HG03571 (cell line): ENCODE data around the gene CFAP91.
A peak's percentile ranks its signal among the peaks of the same experiment; 100 is the strongest.
"Not testable (repeated sequence)": the region's sequence is repeated elsewhere in the genome, so short reads cannot be mapped to it uniquely, and the experiment has no call there.

ENCODE experiments used
- ATAC-seq: cut with Tn5 transposase; IDR thresholded peaks from one replicate; pipeline ENCODE4 v1.9.1; 2021; ENCODE audit not compliant: unreplicated experiment

The CFAP91 gene

DNA sequence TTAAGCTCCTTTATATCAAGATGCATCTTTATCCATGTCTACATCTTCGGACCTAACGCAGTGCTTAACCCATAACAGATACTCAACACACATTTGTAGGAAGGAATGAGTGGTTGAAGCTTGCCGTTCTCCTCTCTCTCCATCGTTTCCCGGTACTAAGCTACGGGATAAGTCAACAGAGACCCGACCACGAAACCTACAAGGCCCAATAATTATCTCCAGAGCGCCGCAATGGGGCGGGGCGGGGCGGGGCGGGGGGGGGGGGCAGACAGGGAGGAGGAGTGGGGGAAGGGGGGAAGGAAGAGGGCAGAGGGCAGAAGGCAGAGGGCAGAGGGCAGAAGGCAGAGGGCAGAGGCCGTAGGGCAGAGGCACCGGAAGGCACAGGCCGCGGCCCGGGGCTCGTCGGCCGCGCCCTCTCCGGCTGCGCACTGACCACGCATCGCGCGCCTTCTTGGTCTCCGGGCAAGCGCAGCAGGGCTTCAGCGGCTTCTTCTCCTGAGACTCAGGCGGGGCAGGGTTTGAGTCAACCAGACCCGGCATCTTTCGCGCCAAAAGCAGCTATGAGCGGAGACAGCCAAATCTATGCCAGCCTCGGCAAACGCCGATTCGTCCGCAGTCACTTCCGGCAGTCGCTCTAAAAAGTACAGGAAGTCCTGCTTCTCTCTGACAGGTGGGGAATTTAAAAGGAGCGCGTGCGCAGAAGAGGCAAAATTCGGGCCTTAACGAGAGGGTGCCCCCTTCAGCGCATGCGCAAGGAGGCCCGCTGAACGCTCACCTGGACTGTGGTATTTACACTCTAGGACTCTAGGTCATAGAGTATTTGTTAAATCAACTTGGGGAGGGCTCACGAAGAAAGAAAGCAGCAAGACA lies 25.8 kb upstream of the CFAP91 start, which contains the start of gene COX17:
TSS of gene COX17 (minus strand) at position 636 of the 870 bp plus-strand sequence. CDS start at position 540, 96 bp downstream.
- ATAC-seq: peak; percentile 87

DNA sequence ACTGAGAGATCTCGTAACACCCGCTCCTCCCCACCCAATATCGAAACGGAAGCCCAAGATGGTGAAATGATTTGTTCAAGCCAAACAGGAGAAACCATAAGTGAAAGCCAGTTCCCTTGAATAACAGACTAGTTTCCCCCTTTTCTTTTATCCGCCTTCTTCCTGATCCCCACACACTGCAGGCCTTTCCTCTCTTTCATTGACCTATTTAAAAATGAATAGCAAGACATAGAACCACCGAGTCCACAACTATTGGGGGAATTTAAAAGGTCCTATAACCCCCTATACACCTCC lies 25.2 kb upstream of the CFAP91 start:
- peak; percentile 1 for ATAC-seq

DNA sequence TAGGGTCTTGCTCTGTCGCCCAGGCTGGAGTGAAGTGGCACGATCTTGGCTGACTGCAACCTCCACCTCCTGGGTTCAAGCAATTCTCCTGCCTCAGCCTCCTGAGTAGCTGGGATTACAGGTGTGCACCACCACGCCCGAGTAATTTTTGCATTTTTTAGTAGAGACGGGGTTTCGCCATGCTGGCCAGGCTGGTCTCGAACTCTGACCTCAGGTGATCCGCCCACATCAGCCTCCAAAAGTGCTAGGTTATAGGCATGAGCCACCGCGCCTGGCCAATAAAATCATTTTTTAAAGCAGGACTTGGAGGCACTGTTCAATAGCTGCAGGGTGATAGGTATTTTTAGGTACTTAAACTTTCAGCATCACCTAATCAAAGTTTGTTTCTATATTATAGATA lies 24.6 kb upstream of the CFAP91 start:
- not testable (repeated sequence) for ATAC-seq

DNA sequence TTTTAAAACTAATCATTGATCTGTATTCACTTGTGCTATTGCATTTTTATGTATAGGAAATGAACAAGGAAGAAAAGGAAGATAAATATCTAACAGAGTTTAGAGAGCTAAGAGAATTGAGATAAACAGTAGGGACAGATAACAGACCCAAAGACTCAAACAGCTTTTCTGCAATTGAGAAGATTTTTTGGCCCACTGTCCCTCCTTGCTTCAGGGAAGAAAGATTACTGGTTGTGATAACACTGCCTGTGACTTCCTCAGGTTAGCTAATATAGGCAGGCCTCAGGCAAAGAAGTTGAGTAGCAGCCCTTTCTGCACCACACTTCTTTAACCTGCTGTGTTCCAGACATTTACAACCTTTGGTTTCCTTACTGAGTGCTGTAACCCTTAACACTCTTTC lies 22.9 kb upstream of the CFAP91 start:
- no peak for ATAC-seq

DNA sequence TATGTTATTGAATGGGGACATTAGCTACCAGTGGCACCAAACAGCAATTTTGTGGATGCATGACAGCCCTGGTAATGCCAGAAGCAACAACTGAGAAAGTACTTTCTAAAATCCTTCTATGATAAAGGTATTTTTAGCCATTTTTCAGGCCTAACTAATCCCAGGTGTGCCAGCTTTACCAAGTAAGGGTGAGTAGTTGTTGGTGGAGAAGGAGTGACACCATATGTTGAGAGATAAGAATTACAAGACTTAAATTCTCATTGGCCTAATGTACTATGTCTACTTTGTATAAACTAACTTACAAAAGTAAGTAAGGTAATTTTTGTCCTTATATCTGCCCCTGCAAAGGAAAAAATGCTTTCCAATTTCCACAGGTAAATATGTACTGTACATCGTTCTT lies 21.5 kb upstream of the CFAP91 start:
- ATAC-seq: peak; percentile 31

DNA sequence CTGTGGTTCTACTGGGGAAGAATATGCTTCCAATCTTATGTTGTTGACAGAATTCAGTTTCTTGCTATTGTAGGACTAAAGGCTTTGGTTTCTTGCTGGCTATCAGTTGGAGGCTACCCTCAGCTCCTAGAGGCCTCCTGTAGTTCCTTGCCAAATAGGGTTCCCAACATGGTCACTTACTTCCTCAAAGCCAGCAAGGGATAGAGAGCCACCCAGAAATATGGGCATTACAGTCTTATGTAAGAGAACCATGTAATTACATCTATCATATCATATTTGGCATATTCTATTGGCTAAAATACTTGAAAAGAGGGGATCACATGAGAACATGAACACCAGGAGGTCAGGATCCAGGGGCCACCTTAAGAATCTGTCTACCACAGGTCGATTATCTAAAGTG lies 19.4 kb upstream of the CFAP91 start:
- ATAC-seq: no peak

DNA sequence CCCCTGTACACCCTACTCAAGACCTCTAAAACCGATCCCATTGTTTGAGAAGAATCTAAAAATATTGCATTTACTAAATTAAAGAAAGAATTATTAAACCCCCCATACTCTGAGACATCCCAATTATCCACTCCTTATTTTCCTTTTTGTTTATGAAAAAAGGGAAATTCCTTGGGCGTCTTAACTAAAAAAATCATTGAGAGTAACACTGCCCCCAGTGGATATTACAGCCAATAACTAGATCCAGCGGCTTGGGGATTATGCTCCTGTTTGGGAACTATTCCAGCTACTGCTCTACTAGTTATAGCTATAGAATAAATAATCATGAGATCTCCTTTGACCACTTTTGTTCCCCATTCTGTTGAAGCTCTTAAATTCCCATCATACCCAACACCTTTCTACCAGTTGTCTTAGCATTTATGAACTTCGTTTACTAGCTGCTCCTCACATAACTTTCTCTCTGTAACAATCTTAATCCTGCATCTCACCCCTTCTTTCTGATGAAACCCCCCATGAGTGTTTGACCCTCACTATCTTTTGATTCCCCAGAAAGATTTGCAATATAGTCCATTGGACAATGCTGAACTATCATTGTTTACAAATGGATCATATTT lies 12.7 kb upstream of the CFAP91 start:
- no peak for ATAC-seq

DNA sequence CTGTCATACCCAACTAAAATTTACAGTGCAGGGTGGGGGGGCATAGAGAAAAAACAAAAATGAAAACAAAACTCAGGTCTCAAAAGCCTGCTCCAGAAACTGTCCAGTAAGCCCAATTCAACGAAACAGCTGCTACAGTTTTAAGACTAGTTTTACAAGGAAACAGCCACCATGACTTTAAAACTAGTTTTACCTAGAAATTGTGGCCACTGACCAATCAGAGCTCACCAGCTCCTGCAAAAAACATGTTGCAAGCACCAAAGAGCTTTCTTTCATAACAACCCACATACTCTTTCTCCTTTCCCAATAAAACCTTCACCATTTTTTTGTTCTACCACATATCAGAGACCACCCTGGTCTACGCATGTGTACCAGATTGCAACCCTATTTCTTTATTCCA lies 7.3 kb upstream of the CFAP91 start:
- ATAC-seq: no peak

DNA sequence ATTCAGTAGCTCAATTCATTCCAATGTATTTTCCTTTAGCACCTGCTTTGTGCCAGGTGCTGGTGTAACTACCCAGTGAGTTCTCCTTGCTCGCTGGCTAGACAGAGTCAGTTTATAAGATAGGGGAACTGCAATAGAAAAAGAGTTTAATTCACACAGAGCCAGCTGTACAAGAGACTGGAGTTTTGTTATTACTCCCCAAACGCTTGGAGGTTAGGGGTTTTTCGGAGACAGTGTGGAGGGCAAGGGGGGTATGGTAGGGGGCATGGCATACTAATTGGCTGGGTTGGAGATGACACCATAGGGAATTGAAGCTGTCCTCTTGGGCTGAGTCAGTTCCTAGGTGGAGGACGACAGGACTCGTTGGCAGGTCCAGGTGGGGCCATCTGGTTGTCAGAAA lies 5.4 kb upstream of the CFAP91 start:
- ATAC-seq: peak; percentile 52

DNA sequence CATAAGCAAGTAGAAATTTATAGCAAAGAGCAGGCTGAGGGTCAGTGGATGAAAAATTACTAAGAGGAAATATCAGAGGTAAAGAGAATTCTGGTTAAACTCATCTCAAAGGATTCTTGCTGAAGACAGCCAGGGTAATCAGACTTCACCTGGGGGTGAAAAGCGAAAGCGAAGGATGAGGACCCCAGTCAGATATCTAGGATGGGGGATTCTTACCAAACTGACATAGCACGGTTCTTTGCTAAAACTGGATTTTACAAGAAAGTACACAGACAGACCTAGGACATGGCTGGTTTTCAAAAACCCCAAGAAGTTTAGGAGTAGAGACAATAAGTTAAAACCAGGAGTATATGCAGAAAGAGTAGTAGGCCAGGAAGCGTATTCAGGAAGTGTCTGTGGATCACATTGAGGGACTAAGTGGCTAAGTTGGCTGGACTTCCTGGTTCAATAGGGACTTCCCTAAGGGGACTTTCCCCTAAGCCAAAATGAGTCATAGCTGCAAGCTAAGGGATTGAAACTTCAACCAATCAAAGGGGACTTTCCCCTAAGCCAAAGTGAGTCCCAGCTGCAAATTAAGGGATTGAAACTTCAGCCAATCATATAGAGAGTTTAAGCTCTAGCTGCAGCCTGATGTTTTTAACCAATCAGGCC lies 2.4 kb upstream of the CFAP91 start:
- peak; percentile 34 for ATAC-seq

DNA sequence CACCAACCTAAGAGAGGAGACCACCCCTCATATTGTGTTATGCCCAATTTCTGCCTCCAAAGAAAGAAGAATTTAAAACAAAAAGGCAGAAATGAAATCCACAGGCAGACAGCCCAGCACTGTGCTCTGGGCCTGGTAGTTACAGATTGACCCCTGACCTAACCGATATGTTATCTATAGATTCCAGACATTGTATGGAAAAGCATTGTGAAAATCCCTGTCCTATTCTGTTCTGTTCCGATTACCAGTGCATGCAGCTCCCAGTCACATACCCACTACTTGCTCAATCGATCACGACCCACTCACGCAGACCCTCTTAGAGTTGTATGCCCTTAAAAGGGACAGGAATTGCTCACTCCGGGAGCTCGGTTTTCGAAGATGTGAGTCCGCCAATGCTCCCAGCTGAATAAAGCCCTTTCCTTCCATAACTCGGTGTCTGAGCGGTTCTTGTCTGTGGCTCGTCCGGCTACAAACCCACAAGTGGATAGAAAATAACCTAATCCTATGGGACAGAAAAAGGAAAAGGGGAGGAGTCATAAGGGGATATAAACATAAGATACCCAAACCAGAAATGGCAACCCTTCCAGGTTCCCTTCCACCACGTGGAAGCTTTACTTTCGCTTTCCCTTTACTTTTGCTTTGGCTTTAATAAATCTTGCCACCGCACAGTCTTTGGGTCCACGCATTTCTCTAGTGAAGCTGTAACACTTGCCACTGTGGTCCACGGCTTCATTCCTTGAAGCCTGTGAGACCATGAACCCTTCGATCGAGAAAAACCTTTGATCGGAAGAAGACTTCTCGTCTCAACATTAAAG lies 1.7 kb upstream of the CFAP91 start:
- peak; percentile 2 for ATAC-seq

DNA sequence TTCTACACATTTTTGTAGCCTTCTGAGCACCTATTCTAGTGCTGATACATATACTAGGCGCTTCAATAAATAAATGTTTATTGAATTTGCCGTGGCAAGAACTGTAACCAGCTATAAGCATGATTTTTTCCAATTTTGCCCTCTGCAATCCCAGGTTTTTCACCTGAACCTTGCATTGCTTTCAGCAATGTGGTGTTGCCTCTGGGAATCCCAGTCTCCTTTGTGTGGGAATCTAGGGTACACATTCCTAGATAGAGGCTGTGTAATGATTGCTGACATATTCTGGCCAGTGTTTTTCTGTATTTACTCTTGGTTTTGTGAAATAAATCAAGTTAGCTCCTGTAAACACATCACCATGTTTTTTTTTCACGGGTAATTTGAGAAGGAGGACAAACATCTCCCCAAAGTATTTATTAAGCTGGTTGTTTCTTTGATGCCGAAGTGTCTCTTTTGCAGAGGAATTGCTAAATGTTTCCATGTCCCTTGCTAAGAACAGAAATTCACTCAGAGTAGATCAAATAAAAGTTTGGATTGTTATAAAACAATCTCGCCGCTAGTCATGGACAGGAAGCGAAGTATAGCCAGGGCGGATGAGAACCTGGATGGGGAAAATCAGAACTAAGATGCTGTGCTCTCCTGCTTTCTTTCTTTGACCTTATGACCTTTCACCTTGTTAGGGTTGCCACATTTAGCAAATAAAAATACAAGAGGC lies 1.2 kb downstream of the CFAP91 start:
- ATAC-seq: no peak

DNA sequence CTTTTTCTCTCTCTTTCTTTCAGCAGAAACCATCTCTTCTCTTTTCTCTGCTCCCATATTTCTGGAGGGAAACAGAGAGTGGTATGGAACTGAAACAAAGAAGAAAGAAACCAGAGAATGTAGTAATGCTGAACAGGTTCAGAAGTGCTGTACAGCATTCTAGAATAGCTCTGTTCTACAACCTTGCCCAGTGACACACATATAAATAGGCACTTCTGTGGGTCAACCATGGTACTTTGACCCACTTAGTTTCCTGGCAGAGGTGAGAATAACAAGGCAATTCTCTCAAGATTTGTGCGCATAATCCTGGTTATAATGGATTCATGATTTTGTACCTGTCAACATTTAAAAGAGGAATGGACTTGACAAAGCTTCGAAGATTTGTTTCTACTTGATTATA lies 12.3 kb downstream of the CFAP91 start:
- no peak for ATAC-seq

DNA sequence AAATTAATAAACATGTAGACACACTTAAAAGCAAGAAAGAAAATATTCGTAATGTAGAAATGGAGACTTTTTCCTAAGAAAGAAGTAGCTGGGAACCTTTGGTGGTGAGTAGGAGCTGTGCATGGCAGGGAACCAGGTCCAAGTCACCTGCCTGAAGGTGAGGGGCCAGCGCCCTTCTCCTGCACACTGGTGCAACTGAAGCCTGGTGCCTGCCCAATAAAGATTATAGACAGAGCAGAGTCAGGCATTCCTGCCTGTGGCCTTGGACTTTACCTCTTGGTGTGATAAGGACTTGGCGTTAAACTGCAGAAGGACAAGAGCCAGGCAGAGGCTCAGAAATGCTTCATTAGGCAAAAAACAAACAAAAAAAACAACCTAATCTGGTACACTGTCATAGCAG lies 14.2 kb downstream of the CFAP91 start:
- ATAC-seq: no peak

DNA sequence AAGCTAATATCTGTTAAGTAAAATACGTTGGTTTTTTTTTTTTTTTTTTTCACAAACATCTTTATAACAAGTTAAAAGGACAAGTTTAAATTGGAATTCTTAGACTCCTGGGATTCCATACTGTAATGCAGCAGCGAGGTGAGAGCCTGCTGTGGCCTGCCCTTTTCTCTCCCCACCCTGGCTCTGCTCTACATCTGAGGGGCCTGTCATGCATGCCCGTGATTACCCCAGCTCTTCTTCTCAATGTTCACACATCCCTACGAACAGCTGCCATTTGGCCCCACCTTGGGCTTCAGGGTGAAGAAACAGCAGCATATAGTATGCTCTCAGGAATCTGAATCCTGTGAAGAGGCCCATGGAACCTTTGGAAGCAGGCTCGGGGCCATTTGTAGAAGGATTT lies 14.7 kb downstream of the CFAP91 start:
- no peak for ATAC-seq

DNA sequence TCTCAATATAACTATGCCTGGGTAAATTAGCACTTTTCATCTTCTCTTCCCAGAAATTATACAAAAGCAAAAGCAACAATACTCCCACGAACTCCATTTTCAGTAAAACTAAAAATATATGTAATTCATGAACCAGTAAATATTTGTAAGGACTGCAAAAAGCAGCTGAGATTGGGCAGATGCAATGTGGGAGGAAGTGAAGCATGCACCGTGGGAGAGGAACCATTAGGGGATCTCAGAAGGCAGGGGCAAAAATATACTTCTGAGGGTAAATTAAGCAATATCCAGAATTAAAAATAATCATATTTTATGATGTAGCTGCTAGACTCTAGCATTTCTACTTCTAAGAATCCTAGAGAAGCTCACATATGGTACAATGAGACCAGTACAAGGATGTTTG lies 20.2 kb downstream of the CFAP91 start:
- ATAC-seq: no peak

DNA sequence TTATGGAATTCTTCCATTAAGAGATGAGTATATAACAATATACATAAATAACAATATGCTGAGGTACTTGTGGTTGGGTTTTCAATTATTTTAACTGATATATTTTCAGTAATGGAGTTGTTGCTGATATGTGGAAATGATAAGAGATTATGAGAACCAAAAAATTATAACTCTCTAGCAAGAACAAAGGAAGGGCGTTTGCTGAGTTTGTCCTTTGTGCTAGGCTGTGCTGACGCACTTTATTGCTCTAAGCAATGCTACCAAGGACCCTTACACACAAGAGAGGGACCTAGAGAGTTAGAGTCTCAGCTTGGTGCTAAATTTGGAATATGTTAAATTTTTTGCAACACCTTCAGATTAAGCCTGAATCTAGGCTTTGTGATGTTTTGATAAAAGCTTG lies 24.1 kb downstream of the CFAP91 start:
- no peak for ATAC-seq

DNA sequence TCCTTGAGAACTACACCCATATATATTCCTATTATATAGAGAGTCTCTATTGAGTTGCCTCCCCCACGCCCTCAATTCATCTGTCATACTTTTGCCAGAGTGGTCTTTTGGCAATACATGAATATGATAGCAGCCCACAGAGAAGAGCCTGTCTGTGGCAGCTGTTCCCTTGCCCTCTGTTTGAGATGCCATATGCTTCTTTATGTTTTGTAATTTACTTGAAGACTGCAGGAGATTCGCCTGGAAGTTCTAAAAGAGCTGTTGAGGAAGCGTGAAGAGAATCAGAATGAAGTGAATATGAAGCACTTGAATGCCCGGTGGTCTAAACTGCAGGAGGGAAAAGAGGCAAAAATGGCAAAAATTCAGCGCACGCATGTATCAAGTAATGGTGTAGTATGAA lies 27.2 kb downstream of the CFAP91 start:
- no peak for ATAC-seq

DNA sequence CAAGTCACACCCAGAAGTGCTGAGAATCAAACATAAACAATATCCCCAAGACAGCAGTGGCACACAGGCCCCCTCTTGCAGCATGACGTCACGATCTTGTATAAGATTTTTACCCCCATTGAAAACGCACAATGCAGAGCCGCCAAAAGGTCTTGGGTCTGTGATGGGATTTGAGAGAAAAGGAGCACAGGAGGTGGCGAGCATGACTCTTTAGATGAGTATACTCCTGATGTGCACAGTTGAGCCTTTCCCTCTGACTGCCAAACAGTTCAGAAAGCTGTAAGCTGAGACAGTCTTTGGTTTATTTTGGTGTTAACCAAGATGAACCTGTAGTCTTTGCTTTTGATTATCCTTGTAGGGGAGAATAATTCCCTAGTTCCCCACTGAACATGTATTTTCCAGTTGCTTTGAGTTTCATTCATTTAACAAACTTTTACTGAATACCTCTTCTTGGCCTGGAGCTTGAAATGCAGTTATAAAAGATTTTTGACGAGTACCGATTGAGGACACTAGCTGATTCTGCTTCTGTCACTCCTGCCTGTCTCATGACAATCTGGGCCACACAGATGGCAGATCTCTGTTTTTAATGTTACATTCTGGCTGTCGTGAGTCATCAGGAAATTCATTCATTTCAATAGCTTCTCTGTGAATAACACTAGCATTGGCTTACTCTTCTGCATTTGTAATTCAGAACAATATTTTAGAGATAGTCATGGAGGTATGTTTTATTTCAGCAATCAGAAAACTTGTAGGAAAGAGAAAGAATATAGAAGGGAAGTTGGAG lies 28.9 kb downstream of the CFAP91 start:
- ATAC-seq: no peak

DNA sequence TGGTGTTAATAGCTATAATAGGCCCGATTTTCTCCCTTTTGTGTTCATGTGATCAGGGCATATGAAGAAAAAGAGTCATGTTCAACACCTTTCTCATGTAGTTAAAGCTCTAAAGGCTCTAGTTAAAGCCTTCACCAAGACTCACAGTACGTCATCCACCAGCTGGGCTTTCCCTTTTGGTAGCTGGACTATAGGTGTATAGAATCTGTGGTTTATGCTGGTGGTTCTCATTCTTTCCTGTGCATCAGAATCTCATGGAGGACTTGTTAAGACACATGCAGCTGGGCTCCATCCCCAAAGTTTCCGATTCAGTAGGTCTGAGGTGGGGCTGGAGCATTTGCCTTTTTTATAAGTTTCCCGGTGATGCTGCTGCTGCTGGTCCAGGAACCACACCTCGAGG lies 31.0 kb downstream of the CFAP91 start:
- no peak for ATAC-seq
